GM19025 (cell line): ENCODE results near the gene CSAG1.
"Not testable (repeated sequence)": the region's sequence is repeated elsewhere in the genome, so short reads cannot be mapped to it uniquely, and the experiment has no call there.

Experiments used
- ATAC-seq: cut with Tn5 transposase; IDR thresholded peaks from one replicate; pipeline ENCODE4 v1.9.1; 2021; ENCODE audit warnings: mild to moderate bottlenecking, low read depth, moderate library complexity; ENCODE audit not compliant: unreplicated experiment

Gene CSAG1

GRCh38 chrX:152706500-152706899, 27.0 kb downstream of the CSAG1 start:
- ATAC-seq, result not testable (repeated sequence)

DNA sequence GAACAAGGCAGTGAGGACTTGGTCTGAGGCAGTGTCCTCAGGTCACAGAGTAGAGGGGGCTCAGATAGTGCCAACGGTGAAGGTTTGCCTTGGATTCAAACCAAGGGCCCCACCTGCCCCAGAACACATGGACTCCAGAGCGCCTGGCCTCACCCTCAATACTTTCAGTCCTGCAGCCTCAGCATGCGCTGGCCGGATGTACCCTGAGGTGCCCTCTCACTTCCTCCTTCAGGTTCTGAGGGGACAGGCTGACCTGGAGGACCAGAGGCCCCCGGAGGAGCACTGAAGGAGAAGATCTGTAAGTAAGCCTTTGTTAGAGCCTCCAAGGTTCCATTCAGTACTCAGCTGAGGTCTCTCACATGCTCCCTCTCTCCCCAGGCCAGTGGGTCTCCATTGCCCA, 33.1 kb downstream of the CSAG1 start:
- ATAC-seq, result not testable (repeated sequence)

DNA sequence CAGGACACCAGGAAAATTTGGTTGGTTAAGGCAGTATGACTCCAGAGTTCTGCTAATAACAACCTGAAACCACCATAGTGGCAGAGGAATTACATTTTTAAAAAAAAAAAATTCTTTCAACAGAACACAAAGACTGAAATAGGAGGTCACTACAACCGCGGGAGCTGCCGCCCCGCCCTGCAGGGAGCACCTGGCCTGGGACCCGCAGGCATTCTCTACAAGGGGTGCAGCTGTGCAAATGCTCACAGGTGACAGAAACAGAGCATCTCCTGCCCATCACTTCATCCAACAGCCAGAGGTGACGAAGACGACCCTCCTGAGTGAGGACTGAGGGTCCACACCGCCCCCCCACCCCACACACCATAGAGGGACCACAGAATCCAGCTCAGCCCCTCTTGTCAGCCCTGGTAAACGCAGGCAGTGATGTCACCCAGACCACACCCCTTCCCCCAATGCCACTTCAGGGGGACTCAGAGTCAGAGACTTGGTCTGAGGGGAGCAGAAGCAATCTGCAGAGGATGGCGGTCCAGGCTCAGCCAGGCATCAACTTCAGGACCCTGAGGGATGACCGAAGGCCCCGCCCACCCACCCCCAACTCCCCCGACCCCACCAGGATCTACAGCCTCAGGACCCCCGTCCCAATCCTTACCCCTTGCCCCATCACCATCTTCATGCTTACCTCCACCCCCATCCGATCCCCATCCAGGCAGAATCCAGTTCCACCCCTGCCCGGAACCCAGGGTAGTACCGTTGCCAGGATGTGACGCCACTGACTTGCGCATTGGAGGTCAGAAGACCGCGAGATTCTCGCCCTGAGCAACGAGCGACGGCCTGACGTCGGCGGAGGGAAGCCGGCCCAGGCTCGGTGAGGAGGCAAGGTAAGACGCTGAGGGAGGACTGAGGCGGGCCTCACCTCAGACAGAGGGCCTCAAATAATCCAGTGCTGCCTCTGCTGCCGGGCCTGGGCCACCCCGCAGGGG, 35.3 kb downstream of the CSAG1 start, which contains the start of gene MAGEA3:
MAGEA3 (plus strand) TSS at position 843 of the 980 bp plus-strand sequence. CDS start 2,039 bp downstream, outside the sequence.
- ATAC-seq, result not testable (repeated sequence)

- peak; percentile 61 for ATAC-seq
These were observed 52.5 kb downstream of the CSAG1 start for GRCh38 chrX:152681012-152681411.
